Spleen (tissue), 11 donors: ENCODE measurements around the gene CMKLR1. TPM values are rescaled to one million over a fixed set of nuclear protein-coding genes. Genes with fewer than 3 reads are reported as not detected.

ENCODE experiments used
- DNase-seq: peaks from one replicate; pipeline ENCODE4 v3.0.0-alpha.2; 2020
- H3K27ac ChIP-seq, 8 donors: fragments of 200-600 bp; sonication (generic) in 7 of 8; 1 replicate in 4 of 8; 2 replicates in 4 of 8; pipeline versions ENCODE4 v1.5.0 to v1.8.0; 2016 to 2021; ENCODE audit warnings: inconsistent platforms in 4 of 8, mild to moderate bottlenecking in 4 of 8, moderate library complexity in 1 of 8
- H3K27me3 ChIP-seq, 7 donors: fragments of 200-600 bp; sonication (generic) in 6 of 7; replicated peaks in 1 of 7; 1 replicate in 4 of 7; 2 replicates in 3 of 7; pipeline versions ENCODE4 v1.5.0 to v1.8.0; 2016 to 2021; ENCODE audit warnings: inconsistent platforms in 3 of 7, mild to moderate bottlenecking in 1 of 7
- H3K36me3 ChIP-seq, 6 donors: fragments of 200-600 bp; sonication (generic) in 5 of 6; 1 replicate in 4 of 6; 2 replicates in 2 of 6; pipeline versions ENCODE4 v1.5.0 to v1.8.0; 2016 to 2021; ENCODE audit warnings: inconsistent platforms in 2 of 6
- H3K4me1 ChIP-seq, 6 donors: fragments of 200-600 bp; sonication (generic) in 5 of 6; 1 replicate in 3 of 6; 2 replicates in 3 of 6; pipeline versions ENCODE4 v1.5.0 to v1.8.0; 2016 to 2021; ENCODE audit warnings: inconsistent platforms in 3 of 6
- H3K4me3 ChIP-seq, 8 donors: fragments of 200-600 bp; sonication (generic) in 7 of 8; 1 replicate in 4 of 8; 2 replicates in 4 of 8; pipeline versions ENCODE4 v1.5.0 to v1.8.0; 2016 to 2021; ENCODE audit warnings: inconsistent platforms in 4 of 8, mild to moderate bottlenecking in 4 of 8, moderate library complexity in 2 of 8
- H3K9me3 ChIP-seq, 8 donors: fragments of 200-600 bp; sonication (generic) in 7 of 8; 1 replicate in 4 of 8; 2 replicates in 4 of 8; pipeline versions ENCODE4 v1.5.0 to v1.8.0; 2016 to 2021; ENCODE audit warnings: inconsistent platforms in 4 of 8
- POLR2A ChIP-seq, 3 donors: fragments of 450-650 bp; IDR thresholded peaks; one replicate each; pipeline ENCODE4 v1.5.1; 2017; ENCODE audit warnings: antibody characterized with exemption in 3 of 3, mild to moderate bottlenecking in 1 of 3
- POLR2AphosphoS5 ChIP-seq, 3 donors: sonication (generic); formaldehyde crosslinking; IDR thresholded peaks; one replicate each; pipeline ENCODE4 v1.5.1; 2017; ENCODE audit warnings: antibody characterized with exemption in 3 of 3
- WGBS, 5 donors: extraction: QIAGEN DNeasy Blood & Tissue Kit in 3 of 5; methylation state at CpG; one replicate each; pipeline versions ENCODE4 v1.1.5 to v1.1.7; 2013 to 2018; 5-methylcytosine and 5-hydroxymethylcytosine counted together
- intact Hi-C: fragments of 100-400 bp; cut with DNase I; formaldehyde crosslinking; loops from one replicate; pipeline ENCODE4 v1.15.0; 2023; ENCODE audit warnings: low total_unique reads
- polyA plus RNA-seq, 3 donors: library from polyadenylated mRNA; stranded (reverse); fragments of 200-250 nt; gene quantifications; one replicate each; pipeline ENCODE4 v1.2.1, GENCODE V29; 2013
- total RNA-seq, 7 donors: library from RNA; depleted of rRNA in 3 of 7; stranded (reverse); fragments of >200 nt in 3 of 7; fragmentation: NEBNext Ultra II Directional in 4 of 7; extraction: Animal tissue kit (Norgen Biotek cat#: 25700) in 4 of 7; gene quantifications; one replicate each; pipeline versions ENCODE4 v1.1.0 to v1.2.1, GENCODE V29; 2016 to 2021
- TF ChIP-seq, protein P1 (sequence below), 11 experiments: fragments of 200-600 bp in 7 of 11; fragments of 450-650 bp in 4 of 11; sonication (generic) in 4 of 11; IDR thresholded peaks in 8 of 11; conservative IDR thresholded peaks in 3 of 11; 1 replicate in 7 of 11; 2 replicates in 4 of 11; pipeline versions ENCODE4 v1.4.0 to v1.8.0; 2016 to 2021; ENCODE audit warnings: antibody characterized with exemption in 11 of 11, inconsistent platforms in 4 of 11, mild to moderate bottlenecking in 1 of 11
- donor health status: healthy with polysubstance abuse.
- donor health status: DM: no; HTN: no; CAD: no; lungs with moderate emphysema.
- donor health status: DM: no; HTN: no; CAD: no.
- donor health status: Bipolar disorder and iron deficiency.
- donor health status: healthy.
- donor health status: DM: no; HTN: no; CAD: no.
- donor health status: DM: yes; HTN: yes; CAD: no.

The CMKLR1 gene
- total and polyA plus RNA-seq, 10 donors = 6.3 to 118 (median 75.4) TPM

DNA sequence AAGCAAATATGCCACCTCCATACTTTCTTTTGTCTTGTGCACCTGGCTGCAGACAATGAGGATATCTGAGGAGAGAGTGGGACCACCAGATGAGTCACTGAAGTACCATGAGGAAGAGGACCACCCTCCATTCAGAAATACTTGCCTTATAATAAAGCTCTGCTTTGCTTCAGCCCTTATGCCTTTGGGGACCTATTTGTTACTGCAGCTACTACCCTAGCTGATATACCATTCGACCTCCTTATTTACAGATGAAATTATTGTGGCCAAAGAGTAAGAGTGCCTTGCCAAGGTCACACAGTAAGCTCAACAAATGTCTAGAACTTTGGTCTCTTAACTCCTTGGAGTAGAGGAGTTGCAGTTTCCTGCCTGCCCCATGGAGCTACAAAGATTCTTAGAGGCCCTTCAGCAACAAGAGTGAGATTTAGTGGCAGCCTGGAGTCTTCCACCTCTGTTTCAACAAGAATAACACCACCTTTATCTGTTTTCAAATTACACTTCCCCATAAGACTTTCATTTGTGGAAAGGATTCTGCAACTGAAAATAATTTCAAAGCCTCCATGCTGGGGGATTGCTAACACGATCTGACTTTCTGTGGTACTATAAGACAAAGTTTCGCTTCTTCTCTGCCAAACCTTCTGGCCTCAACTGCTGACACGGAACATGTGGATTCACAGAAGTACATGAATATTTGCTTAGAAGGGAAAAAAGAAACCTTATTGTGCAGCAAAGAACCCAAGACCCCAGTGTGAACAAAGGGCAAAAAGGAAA, 3.6 kb downstream of the CMKLR1 start:
- Histone ChIP-seq H3K4me3 (peak overlapping the region in 2 of 8 donors; percentile 34 to 57), H3K9me3 (no peaks in the 10 kb centered on the region), H3K4me1 (peaks cover 0 to 34% (median 0%) of the 10 kb centered on the region in 6 donors), H3K27ac (peak overlapping the region in 5 of 8 donors; percentile 9 to 75 (median 70)), H3K27me3 (peaks cover 0 to 45% (median 0%) of the 10 kb centered on the region in 7 donors), H3K36me3 (no peaks in the 10 kb centered on the region)
- intact Hi-C loops = no loop called here
- TF ChIP-seq POLR2AphosphoS5 (IDR thresholded peaks at IDR 0.05) = peak in 1 of 3 donors; percentile 31
- TF ChIP-seq POLR2A (IDR thresholded peaks at IDR 0.05) = no peak
- WGBS, 5 donors = 63 to 74% (median 69%) methylated on average over 4 of the region's 4 CpGs
- no peak for DNase-seq

DNA sequence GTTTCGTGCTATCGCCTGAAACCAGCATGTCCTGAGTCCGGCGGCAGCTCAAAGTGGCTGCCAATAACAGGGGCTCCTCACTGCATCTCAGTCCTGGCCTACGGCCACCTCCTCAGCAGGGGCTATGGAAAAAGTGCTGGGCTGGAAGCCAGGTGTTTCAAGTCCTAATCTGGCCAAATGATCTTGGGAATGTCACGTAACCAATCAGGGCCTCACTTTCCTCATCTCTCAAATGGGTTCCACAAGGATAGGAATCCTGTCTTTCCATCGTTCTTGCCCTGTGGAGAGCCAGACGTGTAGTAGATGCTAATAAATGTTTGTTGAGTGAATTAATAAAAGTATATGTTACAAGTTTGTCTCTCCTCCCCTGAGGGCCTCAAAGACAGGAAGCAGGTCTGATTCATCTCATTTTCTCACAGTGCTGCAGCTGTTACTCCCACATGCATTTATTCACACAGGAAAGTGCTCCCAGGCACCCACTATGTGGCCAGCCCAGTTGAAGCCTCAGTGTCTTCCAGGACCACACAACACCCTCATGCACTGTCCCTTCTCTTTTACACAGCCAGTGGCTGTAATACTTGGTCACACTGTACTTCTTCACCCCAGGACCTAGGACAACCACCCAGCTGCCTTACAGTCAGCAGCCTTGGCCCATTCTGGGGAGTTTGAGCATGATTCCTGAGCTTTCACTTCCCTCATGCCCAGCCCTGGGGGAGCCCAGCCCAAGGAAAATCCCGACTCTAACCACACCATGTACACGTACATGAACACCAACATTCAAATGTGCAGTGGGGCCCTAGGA, 5.0 kb downstream of the CMKLR1 start:
- peak overlapping the region in 4 of 8 donors; percentile 69 to 75 (median 71) for H3K27ac ChIP-seq
- intact Hi-C loops = no loop called here
- no peaks in the 10 kb centered on the region for H3K36me3 ChIP-seq
- H3K4me1 ChIP-seq = peaks cover 0 to 27% (median 0%) of the 10 kb centered on the region in 6 donors
- DNase-seq = peak; percentile 27
- H3K4me3 ChIP-seq = no peak overlapping the region
- TF ChIP-seq POLR2AphosphoS5 (IDR thresholded peaks at IDR 0.05) = peak in 1 of 3 donors; percentile 36
- TF ChIP-seq POLR2A (IDR thresholded peaks at IDR 0.05) = no peak
- TF ChIP-seq, protein P1, sequence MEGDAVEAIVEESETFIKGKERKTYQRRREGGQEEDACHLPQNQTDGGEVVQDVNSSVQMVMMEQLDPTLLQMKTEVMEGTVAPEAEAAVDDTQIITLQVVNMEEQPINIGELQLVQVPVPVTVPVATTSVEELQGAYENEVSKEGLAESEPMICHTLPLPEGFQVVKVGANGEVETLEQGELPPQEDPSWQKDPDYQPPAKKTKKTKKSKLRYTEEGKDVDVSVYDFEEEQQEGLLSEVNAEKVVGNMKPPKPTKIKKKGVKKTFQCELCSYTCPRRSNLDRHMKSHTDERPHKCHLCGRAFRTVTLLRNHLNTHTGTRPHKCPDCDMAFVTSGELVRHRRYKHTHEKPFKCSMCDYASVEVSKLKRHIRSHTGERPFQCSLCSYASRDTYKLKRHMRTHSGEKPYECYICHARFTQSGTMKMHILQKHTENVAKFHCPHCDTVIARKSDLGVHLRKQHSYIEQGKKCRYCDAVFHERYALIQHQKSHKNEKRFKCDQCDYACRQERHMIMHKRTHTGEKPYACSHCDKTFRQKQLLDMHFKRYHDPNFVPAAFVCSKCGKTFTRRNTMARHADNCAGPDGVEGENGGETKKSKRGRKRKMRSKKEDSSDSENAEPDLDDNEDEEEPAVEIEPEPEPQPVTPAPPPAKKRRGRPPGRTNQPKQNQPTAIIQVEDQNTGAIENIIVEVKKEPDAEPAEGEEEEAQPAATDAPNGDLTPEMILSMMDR (IDR thresholded peaks at IDR 0.05 in 8 of 11, conservative IDR thresholded peaks at IDR 0.05 in 3 of 11) = no peak
- peaks cover 0 to 35% (median 0%) of the 10 kb centered on the region in 7 donors for H3K27me3 ChIP-seq
- WGBS, 5 donors = 81 to 83% (median 81%) methylated on average over 10 of the region's 10 CpGs
- H3K9me3 ChIP-seq = no peaks in the 10 kb centered on the region

DNA sequence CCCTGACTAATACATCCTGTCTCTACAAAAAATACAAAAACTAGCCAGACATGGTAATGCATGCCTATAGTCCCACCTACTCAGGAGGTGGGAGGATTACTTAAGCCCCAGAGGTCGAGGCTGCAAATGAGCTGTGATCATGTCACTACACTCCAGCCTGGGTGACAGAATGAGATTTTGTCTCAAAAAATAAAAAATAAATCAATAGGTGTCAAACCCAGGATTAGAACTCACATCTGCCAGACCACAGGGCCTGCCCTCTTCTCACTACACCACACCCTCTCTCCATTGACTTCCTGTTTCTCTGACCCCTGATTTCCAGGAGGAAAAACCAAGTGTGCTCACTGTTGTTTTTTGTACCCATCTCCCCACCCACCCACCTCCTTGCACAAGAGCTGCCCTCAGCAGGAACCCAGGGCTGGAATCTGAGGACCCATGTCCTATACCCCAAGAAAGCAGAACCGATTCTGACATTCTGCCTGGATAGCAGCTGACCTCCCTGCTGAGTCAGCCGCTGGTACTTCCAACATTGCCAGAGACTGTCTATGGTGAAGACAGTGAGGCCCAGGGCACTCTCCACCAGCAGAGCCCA, 6.2 kb downstream of the CMKLR1 start:
- H3K4me1 ChIP-seq = peaks cover 0 to 36% (median 2%) of the 10 kb centered on the region in 6 donors
- no peak overlapping the region for H3K4me3 ChIP-seq
- H3K27ac ChIP-seq = peak overlapping the region in 5 of 8 donors; percentile 31 to 75 (median 70)
- no peaks in the 10 kb centered on the region for H3K9me3 ChIP-seq
- intact Hi-C loops = no loop called here
- peaks cover 0 to 23% (median 0%) of the 10 kb centered on the region in 7 donors for H3K27me3 ChIP-seq
- DNase-seq = peak; percentile 81
- TF ChIP-seq POLR2AphosphoS5 (IDR thresholded peaks at IDR 0.05) (peak in 2 of 3 donors; percentile 60 to 69), POLR2A (IDR thresholded peaks at IDR 0.05) (no peak)
- TF ChIP-seq, protein P1 (IDR thresholded peaks at IDR 0.05 in 8 of 11, conservative IDR thresholded peaks at IDR 0.05 in 3 of 11) = no peak
- no peaks in the 10 kb centered on the region for H3K36me3 ChIP-seq
- WGBS, 5 donors = 26 to 42% (median 27%) methylated on average over 3 of the region's 3 CpGs

DNA sequence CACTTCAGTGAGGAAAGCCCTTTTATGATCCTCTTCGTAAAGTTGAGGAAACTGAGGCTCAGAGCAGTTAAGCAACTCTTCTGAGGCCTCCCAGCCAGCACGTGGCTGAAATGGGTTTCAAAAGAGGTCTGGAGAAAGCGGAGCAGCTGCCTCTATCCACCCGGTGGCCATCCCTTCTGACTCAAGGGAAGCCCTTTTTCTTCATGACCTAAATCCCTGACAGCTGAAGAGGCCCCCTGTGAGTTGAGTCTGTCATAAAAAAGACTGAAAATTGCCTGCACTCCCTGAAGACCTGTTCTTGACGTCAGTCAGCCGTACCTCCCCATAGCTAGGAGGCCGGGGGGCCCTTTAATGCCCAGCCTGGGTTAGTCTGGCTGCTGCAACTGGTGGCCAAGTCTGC, 10.7 kb downstream of the CMKLR1 start:
- Histone ChIP-seq H3K4me1 (peaks cover 0 to 38% (median 4%) of the 10 kb centered on the region in 6 donors), H3K27ac (peak overlapping the region in 2 of 8 donors; percentile 5 to 26), H3K27me3 (peaks cover 0 to 26% (median 0%) of the 10 kb centered on the region in 7 donors), H3K9me3 (no peaks in the 10 kb centered on the region), H3K4me3 (no peak overlapping the region), H3K36me3 (no peaks in the 10 kb centered on the region)
- intact Hi-C loops = no loop called here
- DNase-seq = peak; percentile 29
- TF ChIP-seq POLR2AphosphoS5 (IDR thresholded peaks at IDR 0.05) (no peak), POLR2A (IDR thresholded peaks at IDR 0.05) (no peak)
- TF ChIP-seq, protein P1 (IDR thresholded peaks at IDR 0.05 in 8 of 11, conservative IDR thresholded peaks at IDR 0.05 in 3 of 11) = no peak
- 79 to 95% (median 82%) methylated on average over 7 of the region's 7 CpGs for WGBS, 5 donors
